KMS-11 (cell line): ENCODE measurements around the gene ST7.
A peak's percentile ranks its signal among the peaks of the same experiment; 100 is the strongest.

Experiments
- H2AFZ ChIP-seq: fragments of 200-600 bp; sonication (generic); 2 replicates; pipeline ENCODE4 v1.6.1; 2016; ENCODE audit warnings: antibody characterized with exemption, mixed run types, low read depth
- H3K27ac ChIP-seq: fragments of 200-600 bp; sonication (generic); 2 replicates; pipeline ENCODE4 v1.6.1; 2016; ENCODE audit warnings: mild to moderate bottlenecking, mixed run types
- H3K27me3 ChIP-seq: fragments of 200-600 bp; sonication (generic); 2 replicates; pipeline ENCODE4 v1.6.1; 2017; ENCODE audit warnings: mild to moderate bottlenecking, low read depth, mixed run types, moderate library complexity; ENCODE audit not compliant: insufficient read depth
- H3K36me3 ChIP-seq: fragments of 200-600 bp; sonication (generic); 2 replicates; pipeline ENCODE4 v1.6.1; 2017; ENCODE audit warnings: mild to moderate bottlenecking, mixed run types; ENCODE audit not compliant: insufficient read depth
- H3K4me1 ChIP-seq: fragments of 200-600 bp; sonication (generic); 2 replicates; pipeline ENCODE4 v1.6.1; 2016; ENCODE audit warnings: mild to moderate bottlenecking, low read depth, mixed run types; ENCODE audit not compliant: poor library complexity, severe bottlenecking
- H3K4me2 ChIP-seq: fragments of 200-600 bp; sonication (generic); 2 replicates; pipeline ENCODE4 v1.7.0; 2016; ENCODE audit warnings: mild to moderate bottlenecking, mixed run types
- H3K4me3 ChIP-seq: fragments of 200-600 bp; sonication (generic); IDR thresholded peaks from 2 replicates; pipeline ENCODE4 v1.6.1; 2017; ENCODE audit warnings: low read depth, low read length, mixed read lengths; ENCODE audit not compliant: insufficient read depth
- H3K79me2 ChIP-seq: fragments of 200-600 bp; sonication (generic); 2 replicates; pipeline ENCODE4 v1.6.1; 2016; ENCODE audit warnings: low read depth, mixed run types; ENCODE audit not compliant: insufficient read depth
- H3K9ac ChIP-seq: fragments of 200-600 bp; sonication (generic); 2 replicates; pipeline ENCODE4 v1.6.1; 2016; ENCODE audit warnings: mild to moderate bottlenecking, mixed run types
- H4K20me1 ChIP-seq: fragments of 200-600 bp; sonication (generic); 2 replicates; pipeline ENCODE4 v1.6.1; 2016; ENCODE audit warnings: mild to moderate bottlenecking, mixed run types; ENCODE audit not compliant: insufficient read depth
- CTCF ChIP-seq: fragments of 200-600 bp; sonication (generic); conservative IDR thresholded peaks from 2 replicates; pipeline ENCODE4 v1.6.1; 2017; ENCODE audit warnings: low read depth, mild to moderate bottlenecking, antibody characterized with exemption, low read length, moderate library complexity, mixed read lengths

ST7 gene

GRCh38 chr7:116953372-116953905 lies at the start of gene ST7:
Gene ST7 (plus strand): TSS chr7:116953501. CDS start chr7:116953541, 40 bp downstream.
- Histone ChIP-seq H2AFZ (peak within 1 kb of the TSS; percentile 100), H3K27ac (peak within 1 kb of the TSS; percentile 89), H3K36me3 (no peaks in the 10 kb centered on the region), H3K4me3 (peak within 1 kb of the TSS; percentile 44), H4K20me1 (no peaks in the 10 kb centered on the region), H3K4me1 (peaks cover 47% of the 10 kb centered on the region), H3K79me2 (peaks cover 5% of the 10 kb centered on the region; the same call in 1 of the 2 replicates), H3K4me2 (peak within 1 kb of the TSS; percentile 96), H3K9ac (peak within 1 kb of the TSS; percentile 92), H3K27me3 (no peaks in the 10 kb centered on the region)
- no peak for TF ChIP-seq CTCF

- no peaks in the 10 kb centered on the region for H3K4me1 ChIP-seq
- H3K4me3 ChIP-seq: no peak overlapping the region
- H2AFZ ChIP-seq: no peak overlapping the region
- TF ChIP-seq CTCF: no peak
- H3K27me3 ChIP-seq: no peaks in the 10 kb centered on the region
- peaks cover 12% of the 10 kb centered on the region; the same call in 1 of the 2 replicates for H3K36me3 ChIP-seq
- peaks cover 3% of the 10 kb centered on the region; the same call in 1 of the 2 replicates for H3K79me2 ChIP-seq
- H3K4me2 ChIP-seq: no peak overlapping the region
- H3K27ac ChIP-seq: no peak overlapping the region
- H4K20me1 ChIP-seq: no peaks in the 10 kb centered on the region
- H3K9ac ChIP-seq: no peak overlapping the region
Measured at GRCh38 chr7:116906391-116906790, 46.9 kb upstream of the ST7 start.

GRCh38 chr7:116910383-116910782 lies 42.9 kb upstream of the ST7 start:
- no peak for TF ChIP-seq CTCF
- no peaks in the 10 kb centered on the region for H3K79me2 ChIP-seq
- H4K20me1 ChIP-seq: no peaks in the 10 kb centered on the region
- no peak overlapping the region for H3K9ac ChIP-seq
- no peaks in the 10 kb centered on the region for H3K27me3 ChIP-seq
- no peak overlapping the region for H2AFZ ChIP-seq
- peaks cover 10% of the 10 kb centered on the region; the same call in 1 of the 2 replicates for H3K36me3 ChIP-seq
- H3K27ac ChIP-seq: no peak overlapping the region
- H3K4me1 ChIP-seq: no peaks in the 10 kb centered on the region
- H3K4me3 ChIP-seq: no peak overlapping the region
- no peak overlapping the region for H3K4me2 ChIP-seq

- H3K4me1 ChIP-seq: no peaks in the 10 kb centered on the region
- TF ChIP-seq CTCF: no peak
- H2AFZ ChIP-seq: no peak overlapping the region
- no peak overlapping the region for H3K9ac ChIP-seq
- peaks cover 9% of the 10 kb centered on the region; the same call in 1 of the 2 replicates for H3K36me3 ChIP-seq
- H3K4me2 ChIP-seq: no peak overlapping the region
- H3K4me3 ChIP-seq: no peak overlapping the region
- no peaks in the 10 kb centered on the region for H3K27me3 ChIP-seq
- H3K27ac ChIP-seq: no peak overlapping the region
- no peaks in the 10 kb centered on the region for H4K20me1 ChIP-seq
- H3K79me2 ChIP-seq: no peaks in the 10 kb centered on the region
Measured at GRCh38 chr7:116911801-116912200, 41.5 kb upstream of the ST7 start.
